Stomach (tissue), 4 donors: ENCODE results near the gene OR7C1.

Source experiments
- POLR2AphosphoS5 ChIP-seq, 3 donors: sonication (generic); formaldehyde crosslinking; IDR thresholded peaks; one replicate each; pipeline ENCODE4 v1.6.1; 2016; ENCODE audit warnings: antibody characterized with exemption in 3 of 3
- TF ChIP-seq, protein P1 (sequence below), 7 experiments: fragments of 450-650 bp in 4 of 7; fragments of 200-600 bp in 3 of 7; sonication (generic) in 3 of 7; IDR thresholded peaks; one replicate each; pipeline ENCODE4 v1.5.1; 2016 to 2019; ENCODE audit warnings: antibody characterized with exemption in 7 of 7, control low read depth in 2 of 7, mild to moderate bottlenecking in 1 of 7

DNA sequence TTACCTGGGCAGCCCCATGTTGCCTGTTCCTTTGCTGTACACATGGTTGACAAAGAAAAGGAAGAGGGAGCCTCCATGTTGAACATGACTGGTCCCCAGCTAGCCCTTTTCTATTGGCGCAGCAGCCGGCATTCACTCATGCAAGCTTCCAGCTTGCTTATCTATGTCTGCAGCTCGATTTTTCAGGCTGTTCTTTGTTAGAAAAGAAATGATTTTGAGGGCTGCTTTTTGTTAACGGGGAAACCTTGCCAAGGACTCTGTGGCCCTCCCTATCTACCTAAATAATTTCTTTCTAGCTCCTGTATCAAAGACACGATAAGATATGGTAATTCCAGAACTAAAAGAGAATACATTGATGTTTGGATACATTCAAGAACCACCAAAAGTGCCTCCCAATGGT lies 36.2 kb downstream of the OR7C1 start:
- TF ChIP-seq POLR2AphosphoS5 (IDR thresholded peaks at IDR 0.05) = no peak
- TF ChIP-seq, protein P1, sequence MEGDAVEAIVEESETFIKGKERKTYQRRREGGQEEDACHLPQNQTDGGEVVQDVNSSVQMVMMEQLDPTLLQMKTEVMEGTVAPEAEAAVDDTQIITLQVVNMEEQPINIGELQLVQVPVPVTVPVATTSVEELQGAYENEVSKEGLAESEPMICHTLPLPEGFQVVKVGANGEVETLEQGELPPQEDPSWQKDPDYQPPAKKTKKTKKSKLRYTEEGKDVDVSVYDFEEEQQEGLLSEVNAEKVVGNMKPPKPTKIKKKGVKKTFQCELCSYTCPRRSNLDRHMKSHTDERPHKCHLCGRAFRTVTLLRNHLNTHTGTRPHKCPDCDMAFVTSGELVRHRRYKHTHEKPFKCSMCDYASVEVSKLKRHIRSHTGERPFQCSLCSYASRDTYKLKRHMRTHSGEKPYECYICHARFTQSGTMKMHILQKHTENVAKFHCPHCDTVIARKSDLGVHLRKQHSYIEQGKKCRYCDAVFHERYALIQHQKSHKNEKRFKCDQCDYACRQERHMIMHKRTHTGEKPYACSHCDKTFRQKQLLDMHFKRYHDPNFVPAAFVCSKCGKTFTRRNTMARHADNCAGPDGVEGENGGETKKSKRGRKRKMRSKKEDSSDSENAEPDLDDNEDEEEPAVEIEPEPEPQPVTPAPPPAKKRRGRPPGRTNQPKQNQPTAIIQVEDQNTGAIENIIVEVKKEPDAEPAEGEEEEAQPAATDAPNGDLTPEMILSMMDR (IDR thresholded peaks at IDR 0.05) = no peak
